Germinal center (tissue), 1 donor: Measurements from ENCODE around the gene ACADM.
"Not testable (repeated sequence)": the region's sequence is repeated elsewhere in the genome, so short reads cannot be mapped to it uniquely, and the experiment has no call there.

ENCODE experiments used
- DNase-seq: peaks from one replicate; pipeline ENCODE4 v3.0.0; 2012; ENCODE audit warnings: mixed read lengths, low spot score

The ACADM gene

DNA sequence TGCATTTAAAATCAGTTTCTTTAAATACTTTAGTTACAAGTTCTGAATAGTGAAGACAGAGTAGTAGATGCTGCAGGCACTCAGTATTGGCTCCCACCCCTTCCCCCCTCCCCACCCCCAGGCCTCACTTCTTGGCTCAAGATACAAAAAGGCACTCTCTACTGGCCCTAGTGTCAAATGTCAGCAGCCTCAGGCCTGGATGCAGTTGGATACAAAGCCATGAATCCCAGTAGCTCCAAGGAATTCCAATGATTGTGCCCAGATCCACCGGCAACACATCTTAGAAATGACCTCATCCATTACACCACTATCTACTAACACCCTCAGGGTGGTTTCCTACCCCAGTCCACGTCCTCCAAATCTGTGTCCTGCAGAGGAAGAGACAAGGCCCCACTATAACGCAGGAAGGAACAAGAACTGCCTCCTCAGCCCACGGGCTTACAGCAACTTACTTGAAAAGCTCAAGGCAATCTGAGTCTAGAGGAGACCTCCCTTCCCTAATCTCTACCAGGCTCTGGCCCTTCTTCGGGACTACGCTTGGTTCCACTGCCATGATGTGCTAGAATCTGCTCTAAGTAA is 17.6 kb downstream of the ACADM start:
- DNase-seq = no peak

DNA sequence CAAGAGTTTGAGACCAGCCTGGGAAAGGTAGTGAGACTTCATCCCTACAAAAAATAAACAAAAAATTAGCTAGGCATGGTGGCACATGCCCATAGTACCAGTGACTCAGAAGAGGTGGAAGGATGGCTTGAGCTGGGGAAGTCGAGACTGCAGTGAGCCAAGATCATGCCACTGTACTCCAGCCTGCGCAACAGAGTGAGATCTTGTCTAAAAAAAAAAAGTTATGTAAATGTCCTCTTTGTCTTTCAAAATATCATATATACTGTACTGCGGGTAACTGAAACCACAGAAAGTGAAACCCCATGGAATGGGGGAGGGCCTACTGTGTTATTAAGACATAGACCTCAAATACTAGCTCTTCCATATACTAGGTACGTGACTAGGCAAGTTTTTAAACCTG is 20.8 kb downstream of the ACADM start:
- DNase-seq = no peak

DNA sequence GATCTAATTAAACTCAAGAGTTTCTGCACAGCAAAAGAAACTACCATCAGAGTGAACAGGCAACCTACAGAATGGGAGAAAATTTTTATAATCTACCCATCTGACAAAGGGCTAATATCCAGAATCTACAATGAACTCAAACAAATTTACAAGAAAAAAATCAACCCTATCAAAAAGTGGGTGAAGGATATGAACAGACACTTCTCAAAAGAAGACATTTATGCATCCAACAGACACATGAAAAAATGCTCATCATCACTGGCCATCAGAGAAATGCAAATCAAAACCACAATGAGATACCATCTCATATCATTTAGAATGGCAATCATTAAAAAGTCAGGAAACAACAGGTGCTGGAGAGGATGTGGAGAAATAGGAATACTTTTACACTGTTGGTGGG is 32.7 kb downstream of the ACADM start:
- not testable (repeated sequence) for DNase-seq

DNA sequence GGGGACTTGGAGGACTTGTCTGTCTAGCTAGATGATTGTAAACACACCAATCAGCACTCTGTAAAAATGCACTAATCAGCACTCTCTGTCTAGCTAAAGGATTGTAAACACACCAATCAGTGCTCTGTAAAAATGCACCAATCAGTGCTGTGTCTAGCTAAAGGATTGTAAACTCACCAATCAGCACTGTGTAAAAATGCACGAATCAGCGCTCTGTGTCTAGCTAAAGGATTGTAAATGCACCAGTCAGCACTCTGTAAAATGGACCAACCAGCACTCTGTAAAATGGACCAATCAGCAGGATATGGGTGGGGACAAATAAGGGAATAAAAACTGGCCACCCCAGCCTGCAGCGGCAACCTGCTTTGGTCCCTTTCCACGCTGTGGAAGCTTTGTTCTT is 34.0 kb downstream of the ACADM start:
- not testable (repeated sequence) for DNase-seq

DNA sequence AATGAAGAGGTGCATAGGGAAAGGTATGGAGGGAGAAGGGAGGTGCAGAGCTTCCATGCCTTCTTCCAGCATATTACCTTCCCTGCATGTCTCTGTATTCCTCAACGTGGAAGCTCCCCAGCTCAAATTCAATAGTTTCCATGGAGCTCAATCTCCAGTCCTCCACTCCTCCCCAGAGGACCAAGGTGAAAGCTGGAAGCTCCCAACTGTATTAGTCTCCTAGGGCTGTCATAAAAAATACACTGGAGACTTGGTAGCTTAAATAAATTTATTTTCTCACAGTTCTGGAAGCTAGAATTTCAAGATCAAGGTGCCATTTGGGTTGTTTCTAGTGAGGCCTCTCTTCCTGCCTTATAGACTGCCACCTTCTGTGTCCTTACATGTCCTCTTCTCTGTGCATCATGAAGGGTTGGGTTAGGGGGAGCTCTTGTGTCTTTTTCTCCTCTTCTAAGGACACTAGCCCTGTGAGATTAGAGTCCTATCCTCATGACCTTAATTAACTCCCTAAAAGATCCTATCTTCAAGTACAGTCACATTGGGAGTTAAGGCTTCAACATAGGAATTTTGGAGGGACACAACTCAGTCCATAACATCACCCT is 39.6 kb downstream of the ACADM start:
- DNase-seq = no peak

DNA sequence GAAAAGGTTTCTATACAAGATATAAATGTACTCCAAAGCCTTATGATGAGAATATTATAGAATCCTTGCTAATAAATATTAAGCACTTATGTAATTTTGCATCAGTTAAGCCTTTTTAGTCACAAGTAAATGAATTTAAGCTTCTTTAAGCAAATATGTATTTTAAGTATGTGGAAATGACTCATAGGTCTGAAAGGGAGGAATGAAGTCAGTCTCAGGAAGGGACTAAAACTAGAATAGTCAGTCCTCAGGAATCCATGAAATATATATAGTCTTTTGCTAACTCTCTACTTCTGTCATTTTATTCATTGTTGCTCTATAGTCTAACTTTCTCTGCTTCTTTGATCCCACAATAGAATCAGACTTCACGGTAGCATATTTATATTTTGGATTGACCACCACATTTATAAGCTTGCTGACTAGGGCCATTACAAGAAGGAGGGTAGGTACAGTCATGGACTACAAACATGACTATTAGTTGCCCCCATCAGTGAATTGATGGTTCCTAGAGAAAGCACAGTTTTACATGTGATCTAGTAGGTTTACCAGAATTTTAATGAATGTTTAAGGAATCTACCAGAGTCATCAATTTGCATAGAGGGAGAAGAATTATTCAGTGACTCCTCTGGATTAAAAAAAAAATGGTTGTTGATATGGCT is 41.3 kb downstream of the ACADM start:
- DNase-seq = no peak

DNA sequence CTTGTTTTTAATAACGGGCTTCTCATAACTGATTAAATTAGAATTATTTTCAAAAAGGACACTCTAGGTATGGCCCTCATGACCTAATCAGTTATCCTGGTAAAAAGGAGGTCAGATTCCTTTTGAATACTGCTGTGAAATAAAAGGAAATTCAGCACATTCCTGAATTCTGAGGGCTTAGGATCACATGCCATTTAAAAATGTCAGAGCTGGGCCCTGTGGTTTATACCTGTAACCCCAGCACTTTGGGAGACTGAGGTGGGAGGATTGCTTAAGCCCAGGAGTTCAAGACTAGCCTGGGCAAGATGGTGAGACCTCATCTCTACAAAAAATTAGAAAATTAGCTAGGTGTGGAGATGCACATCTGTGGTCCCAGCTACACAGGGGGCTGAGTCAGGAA is 43.5 kb downstream of the ACADM start:
- DNase-seq = no peak

DNA sequence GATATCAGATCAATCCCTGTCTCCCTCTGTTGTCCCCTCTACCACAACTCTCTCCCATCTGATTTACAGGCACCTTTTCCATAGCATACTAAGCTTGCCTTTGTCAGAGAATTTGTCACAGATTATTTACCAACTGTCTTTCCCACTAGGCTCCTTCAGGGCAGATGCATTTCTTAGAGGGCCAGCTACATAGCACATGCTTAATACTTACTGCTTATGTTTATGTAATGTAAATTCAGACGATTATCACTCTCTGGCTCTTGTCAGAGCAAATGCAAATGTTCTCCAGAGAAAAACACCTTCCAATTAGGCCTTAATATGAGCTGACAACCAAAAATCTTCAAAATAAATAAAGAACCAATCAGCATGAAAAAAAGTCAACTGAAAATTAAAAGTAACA is 46.3 kb downstream of the ACADM start:
- DNase-seq = no peak

DNA sequence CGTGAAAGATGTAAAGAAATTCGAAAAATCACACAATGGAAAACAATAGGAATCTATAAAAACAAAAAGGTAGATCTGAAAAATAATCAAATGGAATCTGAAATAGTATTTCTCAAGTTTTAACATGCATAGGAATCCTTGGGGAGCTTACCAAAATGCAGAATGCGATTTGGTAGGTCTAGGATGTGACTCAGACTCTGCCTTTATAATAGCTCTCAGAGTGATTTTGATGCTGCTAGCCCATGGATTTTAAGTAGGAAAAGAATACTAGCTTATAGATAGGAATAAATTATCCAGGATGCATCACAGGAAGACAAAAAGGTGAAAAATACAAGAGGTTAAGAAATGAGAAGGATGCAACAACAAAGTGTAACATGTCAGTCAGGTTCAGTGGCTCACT is 47.5 kb downstream of the ACADM start:
- DNase-seq = no peak

DNA sequence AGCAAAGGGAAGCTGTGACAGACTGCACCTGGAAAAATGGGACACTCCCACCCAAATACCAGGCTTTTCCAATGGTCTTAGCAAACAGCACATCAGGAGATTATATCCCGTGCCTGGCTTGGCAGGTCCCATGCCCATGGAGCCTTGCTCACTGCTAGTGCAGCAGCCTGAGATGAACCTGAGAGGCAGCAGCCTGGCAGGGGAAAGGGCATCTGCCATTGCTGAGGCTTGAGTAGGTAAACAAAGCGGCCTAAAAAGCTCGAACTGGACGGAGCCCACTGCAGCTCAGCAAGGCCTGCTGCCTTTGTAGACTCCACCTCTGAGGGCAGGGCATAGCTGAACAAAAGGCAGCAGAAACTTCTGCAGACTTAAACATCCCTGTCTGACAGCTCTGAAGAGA is 53.3 kb downstream of the ACADM start:
- not testable (repeated sequence) for DNase-seq

DNA sequence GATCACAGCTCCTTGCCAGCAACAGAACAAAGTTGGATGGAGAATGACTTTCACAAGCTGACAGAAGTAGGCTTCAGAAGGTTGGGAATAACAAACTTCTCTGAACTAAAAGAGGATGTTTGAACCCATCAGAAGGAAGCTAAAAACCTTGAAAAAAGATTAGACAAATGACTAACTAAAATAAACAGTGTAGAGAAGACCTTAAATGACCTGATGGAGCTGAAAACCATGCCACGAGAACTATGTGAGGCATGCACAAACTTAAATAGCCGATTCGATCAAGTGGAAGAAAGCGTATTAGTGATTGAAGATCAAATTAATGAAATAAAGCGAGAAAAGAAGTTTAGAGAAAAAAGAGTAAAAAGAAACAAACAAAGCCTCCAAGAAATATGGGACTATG is 54.2 kb downstream of the ACADM start:
- DNase-seq = not testable (repeated sequence)

DNA sequence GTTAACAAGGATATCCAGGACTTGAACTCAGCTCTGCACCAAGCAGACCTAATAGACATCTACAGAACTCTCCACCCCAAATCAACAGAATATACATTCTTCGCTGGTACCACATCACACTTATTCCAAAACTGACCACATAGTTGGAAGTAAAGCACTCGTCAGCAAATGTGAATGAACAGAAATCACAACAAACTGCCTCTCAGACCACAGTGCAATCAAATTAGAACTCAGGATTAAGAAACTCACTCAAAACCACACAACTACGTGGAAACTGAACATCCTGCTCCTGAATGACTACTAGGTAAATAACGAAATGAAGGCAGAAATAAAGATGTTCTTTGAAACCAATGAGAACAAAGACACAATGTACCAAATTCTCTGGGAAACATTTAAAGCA is 55.7 kb downstream of the ACADM start:
- not testable (repeated sequence) for DNase-seq

DNA sequence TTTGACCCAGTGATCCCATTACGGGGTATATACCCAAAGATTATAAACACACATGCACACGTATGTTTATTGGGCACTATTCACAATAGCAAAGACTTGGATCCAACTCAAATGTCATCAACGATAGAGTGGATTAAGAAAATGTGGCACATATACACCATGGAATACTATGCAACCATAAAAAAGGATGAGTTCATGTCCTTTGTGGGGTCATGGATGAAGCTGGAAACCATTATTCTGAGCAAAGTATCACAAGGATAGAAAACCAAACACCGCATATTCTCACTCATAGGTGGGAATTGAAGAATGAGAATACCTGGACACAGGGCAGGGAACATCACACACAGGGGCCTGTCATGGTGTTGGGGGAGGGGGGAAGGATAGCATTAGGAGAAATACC is 59.4 kb downstream of the ACADM start:
- DNase-seq = not testable (repeated sequence)

DNA sequence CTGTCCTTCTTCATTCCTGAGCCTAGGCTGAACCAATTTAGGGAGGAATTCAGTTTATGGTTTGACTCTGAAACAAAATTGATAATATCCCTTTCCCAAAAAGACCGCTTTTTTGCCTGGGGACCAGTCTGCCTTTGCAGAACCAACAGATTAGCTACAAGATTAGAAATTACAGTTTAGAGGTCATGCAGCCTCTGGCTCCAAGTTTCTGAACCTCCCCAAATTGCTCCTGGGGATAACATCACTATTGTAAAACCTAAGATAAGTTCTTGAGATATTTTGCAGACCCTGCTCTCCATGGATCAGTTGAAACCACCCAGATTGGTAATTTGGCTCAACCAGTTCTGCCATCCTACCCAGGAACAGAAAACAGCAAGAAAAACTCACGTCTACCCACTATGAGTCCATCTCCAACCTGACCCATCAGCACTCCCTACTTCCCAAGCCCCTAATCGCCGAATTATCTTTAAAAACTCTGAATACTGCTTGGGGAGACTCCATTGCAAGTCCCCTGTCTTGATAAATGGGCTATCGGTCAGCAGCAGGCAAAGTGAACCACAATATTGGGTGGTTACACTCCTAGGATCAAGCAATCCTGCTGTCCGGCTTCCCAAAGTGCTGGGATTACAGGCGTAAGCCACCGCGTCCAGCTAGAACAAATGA is 60.9 kb downstream of the ACADM start:
- DNase-seq = no peak

DNA sequence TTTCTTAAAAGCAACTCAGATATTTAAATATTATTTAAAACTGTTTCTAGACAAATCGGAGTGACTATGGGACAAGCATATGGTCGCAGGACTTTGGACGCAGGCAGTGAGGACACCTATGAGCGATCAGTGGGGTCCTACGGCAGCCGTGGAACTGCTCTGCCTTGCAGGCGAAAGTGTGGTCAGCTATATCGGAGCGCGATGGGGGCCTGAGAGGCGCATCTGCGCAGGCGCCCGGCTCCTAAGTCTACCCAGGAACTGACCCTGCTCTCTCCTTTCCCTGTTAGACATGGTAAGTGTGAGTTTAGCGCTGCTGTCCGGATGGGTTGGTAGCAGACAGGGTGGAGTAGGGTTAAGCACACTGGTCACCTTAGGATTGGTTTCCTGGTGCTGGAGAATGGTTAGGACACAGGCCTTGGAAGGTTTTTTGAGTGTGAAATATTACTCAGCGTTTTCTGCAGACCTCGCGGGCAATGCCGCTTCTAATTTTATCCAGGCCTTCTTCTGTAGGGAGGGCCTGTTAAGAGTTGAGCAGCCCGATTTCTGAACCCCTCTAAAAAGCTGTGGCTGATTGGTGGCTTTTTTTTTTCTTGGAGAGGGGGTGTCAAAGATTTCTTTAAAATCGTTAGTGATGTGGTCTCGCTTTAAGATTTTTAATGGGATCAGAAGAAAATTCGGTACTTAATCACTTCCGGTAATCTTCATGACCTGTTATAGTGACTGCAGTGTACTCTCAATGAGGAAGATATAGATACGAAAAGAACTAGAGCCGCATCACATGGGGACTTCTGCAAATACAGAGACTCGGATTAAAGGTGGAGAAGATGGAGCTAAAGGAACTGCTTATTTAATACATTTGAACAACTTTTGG is 61.7 kb downstream of the ACADM start, which contains the start of gene RABGGTB:
Gene RABGGTB, plus strand, starts transcription at position 274 of the 871 bp plus-strand sequence. Its CDS starts 16 bp downstream, at position 290.
- DNase-seq = peak; percentile 92

DNA sequence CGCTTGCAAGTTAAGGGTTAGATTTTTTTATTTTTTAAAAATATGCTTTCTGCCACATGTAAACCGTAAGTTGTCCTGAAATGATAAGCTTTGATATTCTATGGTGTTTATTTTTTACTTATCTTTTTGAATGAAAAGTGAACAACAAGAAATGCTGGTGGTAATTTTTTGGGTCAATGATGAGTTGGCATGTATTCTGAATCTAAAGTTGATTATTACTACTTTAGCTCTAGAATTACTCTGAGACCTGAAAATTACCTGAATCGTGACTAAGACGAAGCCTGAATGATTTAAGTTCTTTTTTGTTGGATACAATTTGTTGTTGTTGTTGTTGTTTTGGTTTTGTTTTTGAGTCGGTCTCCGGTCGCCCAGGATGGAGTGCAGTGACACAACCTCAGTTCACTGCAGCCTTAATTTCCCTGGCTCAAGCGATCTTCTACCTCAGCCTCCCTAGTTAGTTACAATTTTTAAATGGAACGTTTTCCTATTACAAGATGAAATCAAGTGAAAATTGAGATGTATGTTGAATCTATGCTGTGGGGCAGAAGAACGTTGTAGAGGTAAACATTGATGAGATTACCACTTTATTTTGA is 62.5 kb downstream of the ACADM start:
- no peak for DNase-seq

DNA sequence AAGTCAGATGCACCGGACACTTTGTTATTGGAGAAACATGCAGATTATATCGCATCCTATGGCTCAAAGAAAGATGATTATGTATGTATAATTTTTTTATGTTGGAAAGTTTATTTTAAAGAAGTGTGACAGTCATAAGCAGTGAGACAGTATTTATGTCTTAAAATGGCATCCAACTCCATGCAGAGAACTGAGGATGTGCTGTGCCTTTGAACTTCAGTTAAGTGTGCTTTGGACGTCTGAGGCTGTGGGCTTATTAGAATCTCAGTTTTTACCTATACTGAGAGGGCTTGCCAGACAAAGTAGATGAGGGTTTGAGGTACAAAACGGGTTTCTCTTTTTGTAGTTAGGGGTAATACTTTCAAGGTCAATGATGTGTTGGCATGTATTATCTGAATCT is 63.0 kb downstream of the ACADM start:
- no peak for DNase-seq

DNA sequence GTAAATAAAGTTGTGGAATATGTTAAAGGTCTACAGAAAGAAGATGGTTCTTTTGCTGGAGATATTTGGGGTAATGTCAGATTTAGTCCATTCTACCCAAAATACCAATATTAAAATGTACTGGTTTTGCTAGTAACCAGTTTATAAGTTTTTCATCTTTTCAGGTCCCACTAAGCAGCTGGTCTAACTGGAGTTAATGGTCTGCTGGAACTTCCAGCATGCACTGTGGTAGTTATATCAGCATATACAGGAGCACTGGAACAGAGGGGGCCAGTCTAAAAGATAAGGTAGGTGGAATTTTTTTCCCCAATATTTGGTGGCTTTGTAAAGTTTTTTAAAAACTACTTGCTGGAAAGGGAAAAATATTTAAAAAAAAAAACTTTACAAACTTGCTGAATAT is 65.5 kb downstream of the ACADM start:
- DNase-seq = no peak

DNA sequence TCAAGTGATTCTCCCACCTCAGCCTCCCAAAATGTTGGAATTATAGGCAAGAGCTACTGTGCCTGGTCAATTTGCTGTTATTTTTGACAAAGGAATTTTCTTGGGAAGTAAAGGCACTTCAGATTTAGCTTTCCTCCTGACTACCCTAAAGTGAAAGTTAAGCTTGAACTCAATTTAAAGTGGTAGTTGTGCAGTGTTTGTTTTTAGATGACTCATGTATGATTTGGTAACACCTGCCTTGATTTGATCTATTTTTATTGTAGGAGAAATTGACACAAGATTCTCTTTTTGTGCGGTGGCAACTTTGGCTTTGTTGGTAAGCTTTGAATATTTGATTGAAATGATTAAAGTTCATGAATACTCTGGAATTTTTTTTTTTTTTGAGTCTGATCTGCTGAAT is 66.5 kb downstream of the ACADM start:
- DNase-seq = no peak

DNA sequence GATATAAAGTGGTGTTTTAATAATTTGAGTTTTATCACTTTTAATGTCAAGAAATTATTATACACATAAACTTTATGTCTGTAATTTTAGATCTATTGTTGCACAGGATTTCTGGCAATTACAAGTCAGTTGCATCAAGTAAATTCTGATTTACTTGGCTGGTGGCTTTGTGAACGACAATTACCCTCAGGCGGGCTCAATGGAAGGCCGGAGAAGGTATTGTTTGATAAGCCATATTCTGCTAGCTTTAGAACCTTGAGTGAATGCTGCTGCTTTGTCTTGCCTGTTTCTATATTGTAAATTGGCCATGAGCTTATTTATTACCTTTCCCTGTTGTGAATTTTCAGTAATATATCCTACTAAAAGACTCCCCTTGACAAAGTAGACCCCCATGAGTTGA is 67.6 kb downstream of the ACADM start:
- DNase-seq = no peak

DNA sequence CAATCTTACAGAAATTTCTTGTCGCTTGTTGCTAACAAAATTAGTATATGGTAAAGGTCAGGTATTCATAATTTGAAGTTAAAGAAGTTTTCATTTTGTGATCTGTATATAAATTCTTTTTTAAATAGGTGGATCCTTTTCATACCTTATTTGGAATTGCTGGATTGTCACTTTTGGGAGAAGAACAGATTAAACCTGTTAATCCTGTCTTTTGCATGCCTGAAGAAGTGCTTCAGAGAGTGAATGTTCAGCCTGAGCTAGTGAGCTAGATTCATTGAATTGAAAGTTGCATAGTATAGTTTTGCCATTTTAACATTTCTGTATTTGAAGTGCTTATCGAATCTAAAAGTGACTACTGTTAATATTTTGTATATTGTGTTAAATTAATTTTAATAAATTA is 69.9 kb downstream of the ACADM start:
- DNase-seq = no peak

DNA sequence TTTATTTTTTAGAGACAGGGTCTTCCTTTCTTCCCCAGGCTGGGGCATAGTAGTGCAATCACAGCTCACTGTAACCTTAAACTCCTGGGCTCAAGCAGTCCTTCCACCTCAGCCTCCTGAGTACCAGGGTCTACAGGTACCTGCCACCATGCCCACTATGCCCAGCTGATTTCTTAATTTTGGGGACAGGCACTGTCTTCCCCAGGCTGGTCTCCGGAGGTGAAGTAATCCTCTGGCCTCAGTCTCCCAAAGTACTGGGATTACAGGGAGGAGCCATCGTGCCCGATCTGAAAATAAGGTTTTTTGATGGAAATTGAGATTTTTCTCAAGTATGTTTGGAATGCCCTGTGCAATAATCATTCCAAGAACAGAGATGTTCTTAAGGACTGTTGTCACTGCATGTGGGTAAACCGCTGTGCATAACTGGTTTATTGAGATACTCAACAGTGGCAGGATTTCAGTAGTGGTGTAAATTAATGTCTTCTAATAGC is 71.2 kb downstream of the ACADM start:
- no peak for DNase-seq
